ENCODE data around the gene OR4F15.

OR4F15 gene

GRCh38 chr15:101804941-101805340 lies 7.1 kb upstream of the OR4F15 start:
- DNase-seq, result no peak

- no peak for DNase-seq
Measured at GRCh38 chr15:101805605-101806345, 6.2 kb upstream of the OR4F15 start.

- no peak for DNase-seq
Measured at GRCh38 chr15:101807345-101807945, 4.6 kb upstream of the OR4F15 start.

GRCh38 chr15:101808201-101808600 lies 3.8 kb upstream of the OR4F15 start:
- DNase-seq, result no peak

- DNase-seq, result no peak
Measured at GRCh38 chr15:101810456-101810855, 1.5 kb upstream of the OR4F15 start.

GRCh38 chr15:101810876-101811275 lies 1.1 kb upstream of the OR4F15 start:
- DNase-seq, result no peak

- DNase-seq, result no peak
Measured at GRCh38 chr15:101813803-101814534, 2.0 kb downstream of the OR4F15 start.

- no peak for DNase-seq
Measured at GRCh38 chr15:101820781-101821180, 8.8 kb downstream of the OR4F15 start.

GRCh38 chr15:101827257-101827656 lies 15.3 kb downstream of the OR4F15 start:
- no peak for DNase-seq

- no peak for DNase-seq
Measured at GRCh38 chr15:101828774-101829173, 16.8 kb downstream of the OR4F15 start.

GRCh38 chr15:101841656-101842055 lies 29.7 kb downstream of the OR4F15 start:
- no peak for DNase-seq

GRCh38 chr15:101844916-101845315 lies 32.9 kb downstream of the OR4F15 start:
- DNase-seq, result no peak

- no peak for DNase-seq
Measured at GRCh38 chr15:101852356-101852755, 40.4 kb downstream of the OR4F15 start.

All from CD4-positive, alpha-beta T cell treated with Interleukin-4 for 1 hour (primary cell).